ENCODE results near the gene TBL1X. TPM values are rescaled to one million over a fixed set of nuclear protein-coding genes. Genes with fewer than 3 reads are reported as not detected.
A peak's percentile ranks its signal among the peaks of the same experiment; 100 is the strongest.

TBL1X gene
- total and polyA plus RNA-seq, 2 of the 4 experiments (the other 2 are of a cell fraction), result 16.2 to 20.8 TPM

DNA sequence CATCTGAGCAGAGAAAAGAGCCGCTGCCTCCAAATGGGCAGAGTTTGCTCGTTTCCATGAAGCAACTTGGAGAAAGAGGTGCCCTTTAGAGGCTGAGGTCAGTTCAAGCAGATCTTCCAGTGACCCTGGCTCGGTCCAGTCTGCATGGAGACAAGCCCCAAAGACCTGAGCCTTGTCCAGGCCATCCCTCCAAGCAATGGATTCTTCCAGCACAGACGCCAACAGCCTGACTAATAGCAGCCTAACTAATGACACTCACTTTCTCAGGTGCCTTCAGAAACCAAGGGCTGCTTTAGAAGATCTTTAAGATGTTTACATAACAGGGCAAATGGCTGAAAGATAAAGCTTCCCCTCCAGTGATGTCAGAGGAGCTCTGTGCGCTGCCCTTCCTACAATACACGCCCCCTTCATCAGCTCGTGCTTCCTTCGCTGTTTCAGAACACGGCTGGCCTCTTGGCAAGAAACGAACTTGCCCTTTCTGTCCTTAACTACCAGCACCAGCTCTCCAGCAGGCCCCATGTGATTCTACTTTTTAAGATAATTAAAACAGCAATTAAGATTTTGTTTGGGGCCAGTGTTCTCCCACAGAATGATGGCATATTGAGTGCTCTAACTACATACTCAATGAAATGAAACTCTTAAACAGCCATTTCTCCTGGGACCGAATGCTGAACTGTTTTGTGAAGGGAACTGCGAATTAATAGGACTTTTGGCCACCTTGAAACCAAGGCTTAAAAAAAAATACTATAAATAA, 181.8 kb downstream of the TBL1X start:
- H3K4me1 ChIP-seq (ENCODE audit: control insufficient read depth, insufficient read depth, low read length), result peaks cover 5% of the 10 kb centered on the region
- H3K27ac ChIP-seq (ENCODE audit: insufficient read depth, low read length), result no peak overlapping the region
- intact Hi-C loops (cut with micrococcal nuclease) (no loop called here), in situ Hi-C loops (cut with MboI; ENCODE audit: low sequenced_read_pairs) (no loop called here), dilution Hi-C loops (cut with HindIII; ENCODE audit: low sequenced_read_pairs, unreplicated experiment) (no loop called here)
- no peak overlapping the region for H2AK9ac ChIP-seq (replicated peaks; ENCODE audit: low read depth, low read length, poor library complexity)
- H3K79me1 ChIP-seq (ENCODE audit: low read depth in 1 of 2, low read length in 2 of 2), result peaks cover 38 to 55% of the 10 kb centered on the region in 2 experiments
- H3K9me3 ChIP-seq (ENCODE audit: control insufficient read depth, insufficient read depth, low read length), result no peaks in the 10 kb centered on the region
- no peak overlapping the region for H2BK15ac ChIP-seq (ENCODE audit: low read depth, low read length)
- TF ChIP-seq BHLHE40 (IDR thresholded peaks at IDR 0.05; ENCODE audit: low read depth, low read length) (no peak), RAD21 (IDR thresholded peaks at IDR 0.05; ENCODE audit: low read length) (no peak), FOS (IDR thresholded peaks at IDR 0.05; ENCODE audit: low read depth, low read length) (no peak), MAFK (IDR thresholded peaks at IDR 0.05; ENCODE audit: low read depth, low read length) (no peak), RCOR1 (IDR thresholded peaks at IDR 0.05; ENCODE audit: insufficient replicate concordance, low read length) (no peak), SMC3 (IDR thresholded peaks at IDR 0.05; ENCODE audit: low read depth, low read length) (no peak), CEBPB (IDR thresholded peaks at IDR 0.05; ENCODE audit: low read depth, low read length) (no peak), RFX5 (IDR thresholded peaks at IDR 0.05; ENCODE audit: low read depth, low read length) (no peak), MXI1 (IDR thresholded peaks at IDR 0.05; ENCODE audit: borderline replicate concordance, low read depth, low read length) (no peak)
- TF ChIP-seq, protein P1, sequence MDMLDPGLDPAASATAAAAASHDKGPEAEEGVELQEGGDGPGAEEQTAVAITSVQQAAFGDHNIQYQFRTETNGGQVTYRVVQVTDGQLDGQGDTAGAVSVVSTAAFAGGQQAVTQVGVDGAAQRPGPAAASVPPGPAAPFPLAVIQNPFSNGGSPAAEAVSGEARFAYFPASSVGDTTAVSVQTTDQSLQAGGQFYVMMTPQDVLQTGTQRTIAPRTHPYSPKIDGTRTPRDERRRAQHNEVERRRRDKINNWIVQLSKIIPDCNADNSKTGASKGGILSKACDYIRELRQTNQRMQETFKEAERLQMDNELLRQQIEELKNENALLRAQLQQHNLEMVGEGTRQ (IDR thresholded peaks at IDR 0.05; ENCODE audit: low read depth, low read length), result no peak
- TF ChIP-seq, protein P2, sequence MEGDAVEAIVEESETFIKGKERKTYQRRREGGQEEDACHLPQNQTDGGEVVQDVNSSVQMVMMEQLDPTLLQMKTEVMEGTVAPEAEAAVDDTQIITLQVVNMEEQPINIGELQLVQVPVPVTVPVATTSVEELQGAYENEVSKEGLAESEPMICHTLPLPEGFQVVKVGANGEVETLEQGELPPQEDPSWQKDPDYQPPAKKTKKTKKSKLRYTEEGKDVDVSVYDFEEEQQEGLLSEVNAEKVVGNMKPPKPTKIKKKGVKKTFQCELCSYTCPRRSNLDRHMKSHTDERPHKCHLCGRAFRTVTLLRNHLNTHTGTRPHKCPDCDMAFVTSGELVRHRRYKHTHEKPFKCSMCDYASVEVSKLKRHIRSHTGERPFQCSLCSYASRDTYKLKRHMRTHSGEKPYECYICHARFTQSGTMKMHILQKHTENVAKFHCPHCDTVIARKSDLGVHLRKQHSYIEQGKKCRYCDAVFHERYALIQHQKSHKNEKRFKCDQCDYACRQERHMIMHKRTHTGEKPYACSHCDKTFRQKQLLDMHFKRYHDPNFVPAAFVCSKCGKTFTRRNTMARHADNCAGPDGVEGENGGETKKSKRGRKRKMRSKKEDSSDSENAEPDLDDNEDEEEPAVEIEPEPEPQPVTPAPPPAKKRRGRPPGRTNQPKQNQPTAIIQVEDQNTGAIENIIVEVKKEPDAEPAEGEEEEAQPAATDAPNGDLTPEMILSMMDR (conservative IDR thresholded peaks at IDR 0.05; ENCODE audit: low read depth, low read length), result no peak
- TF ChIP-seq, protein P3, sequence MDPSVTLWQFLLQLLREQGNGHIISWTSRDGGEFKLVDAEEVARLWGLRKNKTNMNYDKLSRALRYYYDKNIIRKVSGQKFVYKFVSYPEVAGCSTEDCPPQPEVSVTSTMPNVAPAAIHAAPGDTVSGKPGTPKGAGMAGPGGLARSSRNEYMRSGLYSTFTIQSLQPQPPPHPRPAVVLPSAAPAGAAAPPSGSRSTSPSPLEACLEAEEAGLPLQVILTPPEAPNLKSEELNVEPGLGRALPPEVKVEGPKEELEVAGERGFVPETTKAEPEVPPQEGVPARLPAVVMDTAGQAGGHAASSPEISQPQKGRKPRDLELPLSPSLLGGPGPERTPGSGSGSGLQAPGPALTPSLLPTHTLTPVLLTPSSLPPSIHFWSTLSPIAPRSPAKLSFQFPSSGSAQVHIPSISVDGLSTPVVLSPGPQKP (IDR thresholded peaks at IDR 0.05; ENCODE audit: borderline replicate concordance, low read depth, low read length), result no peak
- H3K27me3 ChIP-seq (ENCODE audit: control insufficient read depth, insufficient read depth, low read length), result no peaks in the 10 kb centered on the region
- H3K4me3 ChIP-seq (ENCODE audit: insufficient read depth, low read depth, low read length), result no peak overlapping the region
- H3K9me1 ChIP-seq (ENCODE audit: insufficient read depth, low read length), result no peaks in the 10 kb centered on the region
- BruUV-seq (replicated peaks), result TSS peak; percentile 13
- H3K36me3 ChIP-seq (ENCODE audit: control insufficient read depth, insufficient read depth, low read length), result 0 out of 2 replicates have a peak, but pooled peaks cover 1% of the 10 kb centered on the region
- no peak overlapping the region for H4K8ac ChIP-seq (ENCODE audit: low read depth in 2 of 2, low read length in 2 of 2)
- H2AFZ ChIP-seq (replicated peaks; ENCODE audit: low read length, poor library complexity), result no peak overlapping the region
- POLR2A ChIA-PET (ENCODE audit: unreplicated experiment), result interaction anchor here (0.6 kb wide), 1 partner anchor 431 kb away, joined by 3 read pairs; no protein-coding TSS in a partner anchor
- no peak overlapping the region for H3K18ac ChIP-seq (ENCODE audit: low read depth, low read length)
- peak; percentile 36 for DNase-seq
- no peak overlapping the region for H2BK20ac ChIP-seq (ENCODE audit: low read depth, low read length)
- ATAC-seq (ENCODE audit: low read depth), result no peak
- no peak overlapping the region for H3K14ac ChIP-seq (replicated peaks; ENCODE audit: low read depth, low read length)
- no peak overlapping the region for H3K4me2 ChIP-seq (ENCODE audit: low read depth, low read length)
- no peak overlapping the region for H4K5ac ChIP-seq (ENCODE audit: low read depth, low read length)
- H3K9ac ChIP-seq (ENCODE audit: low read depth, low read length), result no peak overlapping the region
- H4K20me1 ChIP-seq (ENCODE audit: insufficient read depth, low read length), result peaks cover 6% of the 10 kb centered on the region
- no peak overlapping the region for H3K56ac ChIP-seq (ENCODE audit: extremely low read depth, insufficient read depth, low read length)
- CTCF ChIA-PET, result interaction anchor here (1.0 kb wide), 1 partner anchor 8 kb away, joined by 3 read pairs; no protein-coding TSS in a partner anchor
- no peak overlapping the region for H3K4ac ChIP-seq (ENCODE audit: low read depth, low read length)
- no peak overlapping the region for H2BK5ac ChIP-seq (ENCODE audit: low read depth, low read length, poor library complexity, severe bottlenecking)
- no peak overlapping the region for H2AK5ac ChIP-seq (ENCODE audit: low read depth, low read length)
- WGBS, 2 experiments (ENCODE audit: extremely low coverage in 2 of 2, insufficient read length in 1 of 2), result 44% methylated on average over 3 of the region's 12 CpGs; no CpG with 5 or more reads in 1 of the 2 experiments
- H2BK120ac ChIP-seq (ENCODE audit: low read depth, low read length), result no peak overlapping the region
- no peak overlapping the region for H3K23ac ChIP-seq (ENCODE audit: low read depth, low read length)
- no peak overlapping the region for H4K91ac ChIP-seq (ENCODE audit: insufficient read depth, low read depth, low read length)

Data from IMR-90 (cell line).